ENCODE measurements around the gene SELENOI.

- TF ChIP-seq CTCF (IDR thresholded peaks at IDR 0.05) (no peak), POLR2A (IDR thresholded peaks at IDR 0.05) (no peak)
These were observed 21.0 kb downstream of the SELENOI start for GRCh38 chr2:26366957-26367356.

Data from esophagus squamous epithelium (tissue), 4 donors.